PC-9 (cell line): ENCODE data around the gene SDK1. TPM values are rescaled to one million over a fixed set of nuclear protein-coding genes. Genes with fewer than 3 reads are reported as not detected.

Source experiments
- BruUV-seq: library from RNA; stranded (reverse); fragments of 400-500 nt; replicated peaks from 2 replicates; lab custom pipeline; 2021; lab: Mats Ljungman, UMichigan
- CTCF ChIA-PET: fragments of 300-600 bp; sonication (Branson Sonifier 250); formaldehyde crosslinking; loops from one replicate; lab custom pipeline; 2022; ENCODE audit warnings: antibody characterized with exemption; lab: Charles Lee
- POLR2A ChIA-PET: fragments of 300-600 bp; sonication (Branson Sonifier 250); formaldehyde crosslinking; loops from one replicate; lab custom pipeline; 2022; ENCODE audit warnings: antibody characterized with exemption; ENCODE audit not compliant: unreplicated experiment; lab: Charles Lee
- DNase-seq, 2 experiments: peaks; one replicate each; pipeline versions ENCODE4 v3.0.0 to v3.0.0-alpha.2; 2015 to 2022; ENCODE audit warnings: mixed read lengths in 1 of 2
- H2AFZ ChIP-seq: fragments of 200-600 bp; sonication (generic); 2 replicates; pipeline ENCODE4 v1.8.1; 2017; ENCODE audit warnings: antibody characterized with exemption
- H3F3A ChIP-seq: fragments of 200-600 bp; sonication (generic); 2 replicates; pipeline ENCODE4 v1.8.1; 2017; ENCODE audit warnings: antibody characterized with exemption, mild to moderate bottlenecking, low read depth; ENCODE audit not compliant: insufficient read depth
- H3K27ac ChIP-seq: fragments of 200-600 bp; sonication (generic); 2 replicates; pipeline ENCODE4 v1.6.1; 2016; ENCODE audit warnings: mixed run types
- H3K27me3 ChIP-seq: fragments of 200-600 bp; sonication (generic); 2 replicates; pipeline ENCODE4 v1.6.1; 2016; ENCODE audit warnings: low read depth, mixed run types; ENCODE audit not compliant: insufficient read depth
- H3K36me3 ChIP-seq: fragments of 200-600 bp; sonication (generic); 2 replicates; pipeline ENCODE4 v1.6.1; 2016; ENCODE audit warnings: low read depth, mixed run types
- H3K4me1 ChIP-seq: fragments of 200-600 bp; sonication (generic); replicated peaks from 2 replicates; pipeline ENCODE4 v1.6.1; 2016; ENCODE audit warnings: mixed run types; ENCODE audit not compliant: insufficient read depth
- H3K4me2 ChIP-seq: fragments of 200-600 bp; sonication (generic); 2 replicates; pipeline ENCODE4 v1.6.1; 2017; ENCODE audit warnings: mixed run types
- H3K4me3 ChIP-seq: fragments of 200-600 bp; sonication (generic); 2 replicates; pipeline ENCODE4 v1.6.1; 2016; ENCODE audit warnings: mixed run types
- H3K79me2 ChIP-seq: fragments of 200-600 bp; sonication (generic); 2 replicates; pipeline ENCODE4 v1.6.1; 2017; ENCODE audit warnings: low read depth, mixed run types
- H3K9me2 ChIP-seq: fragments of 200-600 bp; sonication (generic); 2 replicates; pipeline ENCODE4 v1.8.1; 2017; ENCODE audit warnings: mild to moderate bottlenecking; ENCODE audit not compliant: insufficient read depth
- H3K9me3 ChIP-seq: fragments of 200-600 bp; sonication (generic); 2 replicates; pipeline ENCODE4 v1.8.1; 2016; ENCODE audit warnings: low read depth; ENCODE audit not compliant: insufficient read depth
- H4K20me1 ChIP-seq: fragments of 200-600 bp; sonication (generic); 2 replicates; pipeline ENCODE4 v1.8.1; 2017; ENCODE audit not compliant: insufficient read depth
- EZH2 ChIP-seq: fragments of 200-600 bp; sonication (generic); IDR thresholded peaks from 2 replicates; pipeline ENCODE4 v1.8.0; 2017; ENCODE audit warnings: antibody characterized with exemption, low read depth
- intact Hi-C: fragments of 100-400 bp; cut with micrococcal nuclease; formaldehyde crosslinking; loops from one replicate; pipeline ENCODE4 v1.10.0; 2022; ENCODE audit not compliant: unreplicated experiment
- total RNA-seq: library from RNA; stranded (reverse); gene quantifications from 2 replicates; pipeline ENCODE4 v1.2.3, GENCODE V29; 2021
- TF ChIP-seq, protein P1 (sequence below): fragments of 200-600 bp; sonication (generic); conservative IDR thresholded peaks from 2 replicates; pipeline ENCODE4 v1.6.1; 2017; ENCODE audit warnings: mixed run types, antibody characterized with exemption, mild to moderate bottlenecking, moderate library complexity

Gene SDK1
- total RNA-seq, 1 experiment from 2014 or later = not detected

DNA sequence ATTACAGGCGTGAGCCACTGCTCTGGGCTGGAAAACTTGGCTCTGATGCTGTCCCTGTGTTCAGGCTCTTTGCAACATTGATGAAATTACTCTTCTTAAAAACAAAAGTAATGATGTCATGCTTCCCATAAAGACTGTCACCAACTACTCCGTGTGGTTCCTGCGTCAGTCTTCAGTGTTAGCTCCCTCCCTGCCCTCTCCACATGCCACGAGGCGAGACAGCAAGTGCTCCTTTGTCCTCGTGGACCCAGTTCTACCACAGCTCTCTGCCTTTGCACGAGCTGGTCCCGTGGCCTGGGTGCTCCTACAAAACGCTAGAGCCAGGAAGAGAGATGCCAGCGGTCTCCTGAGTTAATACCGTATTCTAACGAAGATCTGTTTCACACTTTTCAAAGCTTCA lies 194.5 kb downstream of the SDK1 start:
- Histone ChIP-seq H3K9me2 (no peaks in the 10 kb centered on the region), H3K27me3 (peaks cover 69% of the 10 kb centered on the region), H3K4me3 (no peak overlapping the region), H3K4me2 (no peak overlapping the region), H3K36me3 (no peaks in the 10 kb centered on the region), H3K4me1 (peaks cover 9% of the 10 kb centered on the region; the same call in 1 of the 2 replicates), H3K79me2 (no peaks in the 10 kb centered on the region), H3K27ac (no peak overlapping the region), H3K9me3 (no peaks in the 10 kb centered on the region), H2AFZ (no peak overlapping the region), H4K20me1 (no peaks in the 10 kb centered on the region), H3F3A (0 out of 2 replicates have a peak, but pooled peaks cover 4% of the 10 kb centered on the region)
- no peak for DNase-seq
- TF ChIP-seq, protein P1, sequence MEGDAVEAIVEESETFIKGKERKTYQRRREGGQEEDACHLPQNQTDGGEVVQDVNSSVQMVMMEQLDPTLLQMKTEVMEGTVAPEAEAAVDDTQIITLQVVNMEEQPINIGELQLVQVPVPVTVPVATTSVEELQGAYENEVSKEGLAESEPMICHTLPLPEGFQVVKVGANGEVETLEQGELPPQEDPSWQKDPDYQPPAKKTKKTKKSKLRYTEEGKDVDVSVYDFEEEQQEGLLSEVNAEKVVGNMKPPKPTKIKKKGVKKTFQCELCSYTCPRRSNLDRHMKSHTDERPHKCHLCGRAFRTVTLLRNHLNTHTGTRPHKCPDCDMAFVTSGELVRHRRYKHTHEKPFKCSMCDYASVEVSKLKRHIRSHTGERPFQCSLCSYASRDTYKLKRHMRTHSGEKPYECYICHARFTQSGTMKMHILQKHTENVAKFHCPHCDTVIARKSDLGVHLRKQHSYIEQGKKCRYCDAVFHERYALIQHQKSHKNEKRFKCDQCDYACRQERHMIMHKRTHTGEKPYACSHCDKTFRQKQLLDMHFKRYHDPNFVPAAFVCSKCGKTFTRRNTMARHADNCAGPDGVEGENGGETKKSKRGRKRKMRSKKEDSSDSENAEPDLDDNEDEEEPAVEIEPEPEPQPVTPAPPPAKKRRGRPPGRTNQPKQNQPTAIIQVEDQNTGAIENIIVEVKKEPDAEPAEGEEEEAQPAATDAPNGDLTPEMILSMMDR = no peak
- no peak for TF ChIP-seq EZH2
- ChIA-PET CTCF (no interaction called here), POLR2A (no interaction called here)
- intact Hi-C loops = no loop called here
- no TSS peak for BruUV-seq

DNA sequence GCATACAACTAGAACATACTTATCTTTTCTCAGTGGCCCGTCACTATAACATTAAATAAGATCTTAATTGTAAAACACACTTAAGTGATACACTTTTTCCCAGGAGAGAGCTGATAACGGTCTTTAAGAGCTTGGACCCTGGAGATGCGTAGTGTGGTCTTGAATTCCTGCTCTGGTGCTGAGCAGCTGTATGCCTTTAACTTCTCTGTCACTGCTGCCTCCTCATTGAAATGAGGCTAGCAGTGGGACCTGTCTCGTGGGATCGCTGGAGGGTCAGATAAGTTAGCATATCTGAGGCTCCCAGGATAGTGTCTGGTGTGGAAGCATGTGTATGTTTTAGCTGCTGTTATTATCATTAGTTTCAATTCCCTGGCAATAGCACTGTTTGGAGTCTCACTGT lies 194.9 kb downstream of the SDK1 start:
- Histone ChIP-seq H2AFZ (no peak overlapping the region), H3K9me2 (no peaks in the 10 kb centered on the region), H3K4me2 (no peak overlapping the region), H3F3A (0 out of 2 replicates have a peak, but pooled peaks cover 4% of the 10 kb centered on the region), H3K36me3 (no peaks in the 10 kb centered on the region), H3K79me2 (no peaks in the 10 kb centered on the region), H3K4me3 (no peak overlapping the region), H3K27me3 (peaks cover 65% of the 10 kb centered on the region), H3K9me3 (no peaks in the 10 kb centered on the region), H3K27ac (no peak overlapping the region), H4K20me1 (no peaks in the 10 kb centered on the region), H3K4me1 (peaks cover 9% of the 10 kb centered on the region; the same call in 1 of the 2 replicates)
- ChIA-PET POLR2A (no interaction called here), CTCF (no interaction called here)
- no TSS peak for BruUV-seq
- TF ChIP-seq, protein P1 = no peak
- TF ChIP-seq EZH2 = no peak
- intact Hi-C loops = no loop called here
- DNase-seq = no peak

DNA sequence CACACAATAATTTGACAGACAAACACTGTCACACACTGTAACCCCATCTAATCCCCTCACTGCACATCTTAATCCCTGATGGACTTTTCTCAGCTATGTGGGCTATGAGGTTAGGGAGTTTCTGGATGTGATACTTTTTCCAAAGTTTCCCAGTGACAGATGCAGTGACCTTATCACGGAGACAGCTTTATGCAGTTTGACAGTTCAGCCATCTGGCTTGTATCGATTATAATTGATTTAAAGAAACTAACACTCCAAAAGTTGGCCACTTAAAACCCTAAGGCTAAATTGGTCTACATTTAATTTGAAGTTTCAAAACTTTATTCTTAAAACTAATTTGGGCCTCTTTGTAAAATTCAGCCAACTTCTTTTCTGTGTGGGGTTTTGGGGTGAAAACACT lies 196.7 kb downstream of the SDK1 start:
- DNase-seq = no peak
- Histone ChIP-seq H3K27ac (no peak overlapping the region), H3K79me2 (no peaks in the 10 kb centered on the region), H4K20me1 (no peaks in the 10 kb centered on the region), H2AFZ (no peak overlapping the region), H3K4me3 (no peak overlapping the region), H3F3A (0 out of 2 replicates have a peak, but pooled peaks cover 4% of the 10 kb centered on the region), H3K9me3 (no peaks in the 10 kb centered on the region), H3K9me2 (no peaks in the 10 kb centered on the region), H3K4me1 (peaks cover 9% of the 10 kb centered on the region; the same call in 1 of the 2 replicates), H3K36me3 (no peaks in the 10 kb centered on the region), H3K4me2 (no peak overlapping the region), H3K27me3 (peaks cover 59% of the 10 kb centered on the region)
- TF ChIP-seq, protein P1 = no peak
- no peak for TF ChIP-seq EZH2
- CTCF ChIA-PET = no interaction called here
- POLR2A ChIA-PET = no interaction called here
- intact Hi-C loops = no loop called here
- no TSS peak for BruUV-seq
